Left lung (tissue), 10 donors: ENCODE data around the gene SMAD5. TPM values are rescaled to one million over a fixed set of nuclear protein-coding genes. Genes with fewer than 3 reads are reported as not detected.

Experiments
- ATAC-seq: fragments of 200-7000 bp; cut with Tn5 transposase; one replicate; pipeline ENCODE4 v1.9.1; 2020; ENCODE audit warnings: moderate library complexity
- DNase-seq, 4 donors: peaks; one replicate each; pipeline ENCODE4 v3.0.0-alpha.2; 2013 to 2020
- H3K27ac ChIP-seq, 2 donors: fragments of 200-600 bp; sonication (generic) in 1 of 2; one replicate each; pipeline versions ENCODE4 v1.5.0 to v1.8.0; 2020 to 2021
- H3K27me3 ChIP-seq, 2 donors: fragments of 200-600 bp; sonication (generic) in 1 of 2; one replicate each; pipeline versions ENCODE4 v1.5.0 to v1.8.0; 2020 to 2021
- H3K36me3 ChIP-seq, 2 donors: fragments of 200-600 bp; sonication (generic) in 1 of 2; one replicate each; pipeline versions ENCODE4 v1.5.0 to v1.8.0; 2020 to 2021
- H3K4me1 ChIP-seq, 2 donors: fragments of 200-600 bp; one replicate each; pipeline ENCODE4 v1.8.0; 2021
- H3K4me3 ChIP-seq, 2 donors: fragments of 200-600 bp; sonication (generic) in 1 of 2; one replicate each; pipeline versions ENCODE4 v1.5.0 to v1.8.0; 2020 to 2021; ENCODE audit warnings: mild to moderate bottlenecking in 1 of 2
- H3K9me3 ChIP-seq, 2 donors: fragments of 200-600 bp; sonication (generic) in 1 of 2; one replicate each; pipeline versions ENCODE4 v1.5.0 to v1.8.0; 2020 to 2021
- CTCF ChIP-seq, 2 donors: fragments of 200-600 bp; sonication (generic) in 1 of 2; IDR thresholded peaks; one replicate each; pipeline versions ENCODE4 v1.5.0 to v1.8.0; 2021; ENCODE audit warnings: antibody characterized with exemption in 2 of 2
- intact Hi-C, 2 donors: fragments of 100-400 bp; cut with DNase I; formaldehyde crosslinking; loops; one replicate each; pipeline versions ENCODE4 v1.11.2 to v1.14.2; 2022
- polyA plus RNA-seq, 6 donors: library from polyadenylated mRNA; unstranded; fragments of 120-200 nt; gene quantifications; one replicate each; pipeline ENCODE4 v1.2.1, GENCODE V29; 2013; ENCODE audit not compliant: insufficient read length in 6 of 6
- total RNA-seq, 2 donors: library from RNA; stranded (reverse); fragmentation: NEBNext Ultra II Directional; extraction: Animal tissue kit (Norgen Biotek cat#: 25700); gene quantifications; one replicate each; pipeline ENCODE4 v1.2.1, GENCODE V29; 2021
- donor health status: DM: no; HTN: yes; CAD: no.
- donor health status: DM: no; HTN: no; CAD: no.

The SMAD5 gene
- total and polyA plus RNA-seq, 8 donors = 54.7 to 83.5 (median 73.6) TPM

GRCh38 chr5:136133222-136133921 lies 727 bp downstream of the SMAD5 start:
- H3K27ac ChIP-seq = peak overlapping the region; percentile 95 to 97
- no peaks in the 10 kb centered on the region for H3K27me3 ChIP-seq
- peak; percentile 20 to 76 (median 52) for DNase-seq
- H3K4me1 ChIP-seq = peaks cover 10 to 53% of the 10 kb centered on the region in 2 donors
- no peaks in the 10 kb centered on the region for H3K9me3 ChIP-seq
- intact Hi-C loops = no loop called here
- TF ChIP-seq CTCF (IDR thresholded peaks at IDR 0.05) = no peak
- peak overlapping the region; percentile 89 to 90 for H3K4me3 ChIP-seq
- ATAC-seq = peak; percentile 60
- H3K36me3 ChIP-seq = no peaks in the 10 kb centered on the region

GRCh38 chr5:136133922-136134379 lies 1.3 kb downstream of the SMAD5 start:
- Histone ChIP-seq H3K27me3 (no peaks in the 10 kb centered on the region), H3K36me3 (no peaks in the 10 kb centered on the region), H3K4me1 (peaks cover 10 to 58% of the 10 kb centered on the region in 2 donors), H3K27ac (peak overlapping the region; percentile 95 to 97), H3K9me3 (no peaks in the 10 kb centered on the region), H3K4me3 (peak overlapping the region; percentile 89 to 90)
- intact Hi-C loops = no loop called here
- TF ChIP-seq CTCF (IDR thresholded peaks at IDR 0.05) = no peak
- ATAC-seq (no peak), DNase-seq (no peak)

- Histone ChIP-seq H3K4me1 (peaks cover 10 to 58% of the 10 kb centered on the region in 2 donors), H3K27me3 (no peaks in the 10 kb centered on the region), H3K36me3 (no peaks in the 10 kb centered on the region), H3K9me3 (no peaks in the 10 kb centered on the region), H3K4me3 (peak overlapping the region in 1 of 2 donors; percentile 89), H3K27ac (peak overlapping the region in 1 of 2 donors; percentile 95)
- TF ChIP-seq CTCF (IDR thresholded peaks at IDR 0.05) = no peak
- no peak for DNase-seq
- no peak for ATAC-seq
- intact Hi-C loops = no loop called here
Observed at GRCh38 chr5:136134653-136135052, 2.0 kb downstream of the SMAD5 start.

GRCh38 chr5:136135536-136135935 lies 2.9 kb downstream of the SMAD5 start:
- no peaks in the 10 kb centered on the region for H3K9me3 ChIP-seq
- no peaks in the 10 kb centered on the region for H3K27me3 ChIP-seq
- H3K27ac ChIP-seq = no peak overlapping the region
- no peaks in the 10 kb centered on the region for H3K36me3 ChIP-seq
- no peak for TF ChIP-seq CTCF (IDR thresholded peaks at IDR 0.05)
- no peak for DNase-seq
- H3K4me1 ChIP-seq = peaks cover 10 to 65% of the 10 kb centered on the region in 2 donors
- no peak overlapping the region for H3K4me3 ChIP-seq
- ATAC-seq = no peak
- intact Hi-C loops = no loop called here

GRCh38 chr5:136137497-136138220 lies 5.0 kb downstream of the SMAD5 start:
- Histone ChIP-seq H3K4me1 (peaks cover 6 to 64% of the 10 kb centered on the region in 2 donors), H3K9me3 (no peaks in the 10 kb centered on the region), H3K36me3 (no peaks in the 10 kb centered on the region), H3K4me3 (no peak overlapping the region), H3K27ac (no peak overlapping the region), H3K27me3 (no peaks in the 10 kb centered on the region)
- TF ChIP-seq CTCF (IDR thresholded peaks at IDR 0.05) = no peak
- DNase-seq = no peak
- ATAC-seq = no peak
- intact Hi-C loops = no loop called here
